Right lobe of liver (tissue), 4 donors: ENCODE measurements around the gene TMEM138.

ENCODE experiments used
- POLR2A ChIP-seq: fragments of 450-650 bp; IDR thresholded peaks from one replicate; pipeline ENCODE4 v1.6.1; 2017; ENCODE audit warnings: antibody characterized with exemption, mild to moderate bottlenecking
- TF ChIP-seq, protein P1 (sequence below), 4 donors: fragments of 200-600 bp in 3 of 4; fragments of 450-650 bp in 1 of 4; IDR thresholded peaks; one replicate each; pipeline versions ENCODE4 v1.5.1 to v1.8.0; 2016 to 2022; ENCODE audit warnings: antibody characterized with exemption in 4 of 4, mild to moderate bottlenecking in 2 of 4
- donor health status: DM: no; HTN: no; CAD: no.
- donor health status: DM: no; HTN: no; CAD: no.
- donor health status: DM: no; HTN: yes; CAD: no.

- TF ChIP-seq, protein P1, sequence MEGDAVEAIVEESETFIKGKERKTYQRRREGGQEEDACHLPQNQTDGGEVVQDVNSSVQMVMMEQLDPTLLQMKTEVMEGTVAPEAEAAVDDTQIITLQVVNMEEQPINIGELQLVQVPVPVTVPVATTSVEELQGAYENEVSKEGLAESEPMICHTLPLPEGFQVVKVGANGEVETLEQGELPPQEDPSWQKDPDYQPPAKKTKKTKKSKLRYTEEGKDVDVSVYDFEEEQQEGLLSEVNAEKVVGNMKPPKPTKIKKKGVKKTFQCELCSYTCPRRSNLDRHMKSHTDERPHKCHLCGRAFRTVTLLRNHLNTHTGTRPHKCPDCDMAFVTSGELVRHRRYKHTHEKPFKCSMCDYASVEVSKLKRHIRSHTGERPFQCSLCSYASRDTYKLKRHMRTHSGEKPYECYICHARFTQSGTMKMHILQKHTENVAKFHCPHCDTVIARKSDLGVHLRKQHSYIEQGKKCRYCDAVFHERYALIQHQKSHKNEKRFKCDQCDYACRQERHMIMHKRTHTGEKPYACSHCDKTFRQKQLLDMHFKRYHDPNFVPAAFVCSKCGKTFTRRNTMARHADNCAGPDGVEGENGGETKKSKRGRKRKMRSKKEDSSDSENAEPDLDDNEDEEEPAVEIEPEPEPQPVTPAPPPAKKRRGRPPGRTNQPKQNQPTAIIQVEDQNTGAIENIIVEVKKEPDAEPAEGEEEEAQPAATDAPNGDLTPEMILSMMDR (IDR thresholded peaks at IDR 0.05) = no peak
- peak; percentile 90 for TF ChIP-seq POLR2A
These were observed at the start of gene TMEM138, which contains the start of gene CYB561A3 for GRCh38 chr11:61361741-61362541.
